GM18861 (cell line): ENCODE measurements around the gene DIP2A.

Experiments used
- ATAC-seq: cut with Tn5 transposase; IDR thresholded peaks from one replicate; pipeline ENCODE4 v1.9.1; 2021; ENCODE audit not compliant: unreplicated experiment

DIP2A gene

GRCh38 chr21:46616656-46617055 is 158.0 kb downstream of the DIP2A start:
- ATAC-seq, result no peak

DNA sequence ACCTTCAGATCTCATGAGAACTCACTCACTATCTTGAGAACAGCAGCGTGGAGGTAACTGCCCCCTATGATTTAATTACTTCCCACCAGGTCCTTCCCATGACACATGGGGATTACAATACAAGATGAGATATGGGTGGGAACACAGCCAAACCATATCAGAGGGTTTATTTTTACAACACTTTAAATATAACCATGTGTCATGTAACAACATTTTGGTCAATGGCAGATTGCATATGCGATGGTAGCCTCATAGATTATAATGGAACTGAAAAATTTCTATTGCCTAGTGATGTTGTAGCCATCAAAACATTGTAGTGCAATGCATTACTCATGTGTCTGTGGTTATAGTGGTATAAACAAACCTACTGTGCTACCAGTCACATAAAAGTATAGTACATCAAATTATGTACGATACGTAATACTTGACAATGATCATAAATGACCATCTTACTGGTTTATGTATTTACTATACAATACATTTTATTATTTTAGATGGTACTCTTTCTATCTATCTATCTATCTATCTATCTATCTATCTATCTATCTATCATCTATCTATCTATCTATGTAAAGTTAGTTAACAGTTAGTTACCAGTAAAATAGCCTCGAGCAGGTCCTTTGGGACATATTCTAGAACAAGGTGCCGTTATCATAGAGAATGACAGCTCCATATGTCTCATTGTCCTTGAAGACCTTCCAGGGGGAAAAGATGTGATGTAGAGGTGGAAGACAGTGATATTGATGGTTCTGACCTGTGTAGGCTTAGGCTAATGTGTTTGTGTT is 158.8 kb downstream of the DIP2A start:
- no peak for ATAC-seq

GRCh38 chr21:46618738-46619379 is 160.2 kb downstream of the DIP2A start:
- no peak for ATAC-seq
